ENCODE measurements around the gene PURB.

Gene PURB

DNA sequence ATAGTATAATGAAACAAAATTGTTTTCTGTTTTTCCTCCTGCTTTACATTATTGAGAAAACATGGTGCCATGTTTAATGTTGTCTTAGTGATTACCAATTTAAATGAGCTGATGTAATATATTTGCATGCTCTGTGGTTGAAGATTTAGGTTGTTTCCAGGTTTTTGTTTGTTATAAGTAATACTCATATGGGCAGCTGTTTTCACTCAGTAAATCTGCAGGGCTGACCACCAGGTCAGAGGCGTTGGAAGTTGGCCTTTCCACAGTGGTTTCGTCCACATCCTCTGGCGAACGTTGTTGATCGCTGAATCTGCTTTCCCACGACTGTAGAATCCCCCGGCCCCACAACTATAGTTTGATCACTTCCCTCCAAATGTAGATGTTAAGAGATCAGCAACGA lies 21.6 kb upstream of the PURB start:
- H3K4me3 ChIP-seq (ENCODE audit: low read length) = no peak overlapping the region
- no peak for DNase-seq (ENCODE audit: low read depth)
- no peak for TF ChIP-seq CTCF (IDR thresholded peaks at IDR 0.05; ENCODE audit: insufficient read depth, low read depth, low read length, missing control alignments)

DNA sequence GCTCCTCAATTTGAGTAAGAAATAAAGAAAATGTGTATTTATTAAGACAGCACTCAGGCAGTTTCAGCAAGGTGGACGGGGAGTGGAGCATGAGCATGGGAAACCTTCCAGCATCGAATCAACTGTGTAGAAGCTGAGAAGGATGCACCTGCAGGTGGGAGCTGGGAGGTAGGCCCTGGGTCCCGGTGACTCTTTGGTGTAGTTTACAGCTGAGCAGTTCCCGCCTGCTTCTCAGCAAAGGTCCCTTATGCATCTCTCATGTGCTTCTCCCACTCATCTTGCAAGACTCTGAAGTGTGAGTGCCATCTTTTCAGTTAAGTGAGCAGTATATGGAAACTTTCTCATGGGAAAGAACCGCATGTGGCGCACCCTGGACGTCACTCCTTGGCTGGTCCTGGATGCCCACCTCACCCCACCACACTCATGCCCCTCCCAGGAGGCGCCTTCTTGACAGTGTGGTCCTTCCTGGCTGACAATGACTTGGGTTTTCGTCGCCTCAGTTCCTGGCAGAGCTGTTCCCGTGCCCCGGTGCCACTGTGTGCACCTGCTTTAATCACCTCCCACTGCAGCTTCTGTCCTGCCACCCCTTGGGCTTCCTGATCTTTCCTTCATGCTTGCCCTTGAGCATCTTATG lies 19.8 kb upstream of the PURB start:
- TF ChIP-seq CTCF (IDR thresholded peaks at IDR 0.05; ENCODE audit: insufficient read depth, low read depth, low read length, missing control alignments) = no peak
- no peak overlapping the region for H3K4me3 ChIP-seq (ENCODE audit: low read length)
- no peak for DNase-seq (ENCODE audit: low read depth)

DNA sequence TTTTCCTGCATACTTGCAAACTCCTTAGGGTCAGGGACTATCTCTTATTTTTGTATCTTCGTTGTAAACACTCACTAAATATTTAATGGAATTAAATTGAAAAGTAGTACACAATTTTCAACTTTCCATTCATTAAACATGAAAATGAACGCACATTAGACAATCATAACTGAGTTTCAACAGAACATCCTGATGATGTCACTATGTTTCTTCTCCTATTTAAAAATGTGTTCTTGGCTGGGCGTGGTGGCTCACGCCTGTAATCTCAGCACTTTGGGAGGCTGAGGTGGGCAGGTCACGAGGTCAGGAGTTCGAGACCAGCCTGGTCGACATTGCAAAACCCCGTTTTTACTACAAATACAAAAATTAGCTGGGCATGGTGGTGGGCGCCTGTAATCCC lies 14.1 kb upstream of the PURB start:
- TF ChIP-seq CTCF (IDR thresholded peaks at IDR 0.05; ENCODE audit: insufficient read depth, low read depth, low read length, missing control alignments) = no peak
- DNase-seq (ENCODE audit: low read depth) = no peak

DNA sequence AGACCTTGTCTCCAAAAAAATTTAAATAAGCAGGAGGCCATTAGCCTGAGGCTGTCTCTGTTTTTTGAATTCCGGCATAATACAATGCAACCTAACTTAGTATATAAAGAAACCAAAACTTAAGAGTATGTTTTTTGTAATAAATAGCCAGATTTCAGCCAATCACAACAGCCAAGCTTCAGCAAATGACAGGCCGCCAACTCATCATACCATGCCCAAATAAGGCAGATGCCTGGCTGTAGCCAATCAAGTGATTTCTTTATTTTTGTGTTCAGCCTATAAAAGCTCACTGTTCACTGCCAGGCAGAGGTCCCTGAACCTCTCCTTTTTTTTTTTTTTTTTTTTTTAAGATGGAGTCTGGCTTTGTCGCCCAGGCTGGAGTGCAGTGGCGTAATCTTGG lies 12.7 kb upstream of the PURB start:
- no peak for TF ChIP-seq CTCF (IDR thresholded peaks at IDR 0.05; ENCODE audit: insufficient read depth, low read depth, low read length, missing control alignments)
- no peak for DNase-seq (ENCODE audit: low read depth)
- no peak overlapping the region for H3K4me3 ChIP-seq (ENCODE audit: low read length)

More for the DNA sequence above, 14.1 kb upstream of the PURB start:
- no peak overlapping the region for H3K4me3 ChIP-seq (ENCODE audit: low read length)

GRCh38 chr7:44897309-44897708 lies 12.0 kb upstream of the PURB start:
- TF ChIP-seq CTCF (IDR thresholded peaks at IDR 0.05; ENCODE audit: insufficient read depth, low read depth, low read length, missing control alignments) = no peak
- no peak overlapping the region for H3K4me3 ChIP-seq (ENCODE audit: low read length)
- DNase-seq (ENCODE audit: low read depth) = no peak

DNA sequence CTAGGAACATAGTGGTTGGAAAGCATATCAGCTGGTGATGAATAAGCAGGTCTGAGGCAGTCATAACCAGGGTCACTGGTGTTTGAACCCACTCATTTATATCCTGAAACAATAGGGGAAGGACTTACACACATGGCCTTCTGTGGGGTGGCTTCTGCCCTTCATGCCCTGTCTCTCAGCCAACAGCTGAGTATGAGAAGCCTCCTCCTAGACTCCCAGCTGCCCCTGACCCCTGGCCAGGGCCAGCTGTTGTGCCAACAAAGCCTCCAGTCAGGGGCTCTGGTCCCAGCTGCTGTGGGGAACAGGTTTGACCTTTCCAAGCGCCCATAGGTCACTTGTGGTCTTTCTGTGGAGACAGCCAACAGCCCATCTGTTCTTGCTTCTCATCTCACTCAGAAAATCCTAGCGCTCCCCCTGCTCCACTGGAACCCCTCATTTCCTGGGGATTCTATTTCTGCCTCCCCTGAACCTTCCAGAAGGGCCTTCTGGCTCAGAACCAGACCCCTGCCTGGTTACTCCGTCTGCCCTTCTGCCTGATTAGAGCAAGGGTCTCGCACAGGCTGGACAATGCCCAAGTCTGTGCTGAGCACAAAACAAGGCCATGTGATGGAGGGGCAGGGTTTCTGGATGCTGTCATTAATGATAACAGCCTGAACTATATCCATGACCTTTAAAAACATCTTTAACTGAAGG lies 9.7 kb upstream of the PURB start:
- H3K4me3 ChIP-seq (ENCODE audit: low read length) = no peak overlapping the region
- no peak for DNase-seq (ENCODE audit: low read depth)
- TF ChIP-seq CTCF (IDR thresholded peaks at IDR 0.05; ENCODE audit: insufficient read depth, low read depth, low read length, missing control alignments) = no peak

Data from epithelial cell of esophagus (primary cell).